Spleen (tissue), 11 donors: Measurements from ENCODE around the gene KDM4B. TPM values are rescaled to one million over a fixed set of nuclear protein-coding genes. Genes with fewer than 3 reads are reported as not detected.
A peak's percentile ranks its signal among the peaks of the same experiment; 100 is the strongest.
"Not testable (repeated sequence)": the region's sequence is repeated elsewhere in the genome, so short reads cannot be mapped to it uniquely, and the experiment has no call there.

Experiments
- DNase-seq: peaks from one replicate; pipeline ENCODE4 v3.0.0-alpha.2; 2020
- H3K27ac ChIP-seq, 8 donors: fragments of 200-600 bp; sonication (generic) in 7 of 8; 1 replicate in 4 of 8; 2 replicates in 4 of 8; pipeline versions ENCODE4 v1.5.0 to v1.8.0; 2016 to 2021; ENCODE audit warnings: inconsistent platforms in 4 of 8, mild to moderate bottlenecking in 4 of 8, moderate library complexity in 1 of 8
- H3K27me3 ChIP-seq, 7 donors: fragments of 200-600 bp; sonication (generic) in 6 of 7; replicated peaks in 1 of 7; 1 replicate in 4 of 7; 2 replicates in 3 of 7; pipeline versions ENCODE4 v1.5.0 to v1.8.0; 2016 to 2021; ENCODE audit warnings: inconsistent platforms in 3 of 7, mild to moderate bottlenecking in 1 of 7
- H3K36me3 ChIP-seq, 6 donors: fragments of 200-600 bp; sonication (generic) in 5 of 6; 1 replicate in 4 of 6; 2 replicates in 2 of 6; pipeline versions ENCODE4 v1.5.0 to v1.8.0; 2016 to 2021; ENCODE audit warnings: inconsistent platforms in 2 of 6
- H3K4me1 ChIP-seq, 6 donors: fragments of 200-600 bp; sonication (generic) in 5 of 6; 1 replicate in 3 of 6; 2 replicates in 3 of 6; pipeline versions ENCODE4 v1.5.0 to v1.8.0; 2016 to 2021; ENCODE audit warnings: inconsistent platforms in 3 of 6
- H3K4me3 ChIP-seq, 8 donors: fragments of 200-600 bp; sonication (generic) in 7 of 8; 1 replicate in 4 of 8; 2 replicates in 4 of 8; pipeline versions ENCODE4 v1.5.0 to v1.8.0; 2016 to 2021; ENCODE audit warnings: inconsistent platforms in 4 of 8, mild to moderate bottlenecking in 4 of 8, moderate library complexity in 2 of 8
- H3K9me3 ChIP-seq, 8 donors: fragments of 200-600 bp; sonication (generic) in 7 of 8; 1 replicate in 4 of 8; 2 replicates in 4 of 8; pipeline versions ENCODE4 v1.5.0 to v1.8.0; 2016 to 2021; ENCODE audit warnings: inconsistent platforms in 4 of 8
- CTCF ChIP-seq, 11 experiments: fragments of 200-600 bp in 7 of 11; fragments of 450-650 bp in 4 of 11; sonication (generic) in 4 of 11; IDR thresholded peaks in 8 of 11; conservative IDR thresholded peaks in 3 of 11; 1 replicate in 7 of 11; 2 replicates in 4 of 11; pipeline versions ENCODE4 v1.4.0 to v1.8.0; 2016 to 2021; ENCODE audit warnings: antibody characterized with exemption in 11 of 11, inconsistent platforms in 4 of 11, mild to moderate bottlenecking in 1 of 11
- POLR2A ChIP-seq, 3 donors: fragments of 450-650 bp; IDR thresholded peaks; one replicate each; pipeline ENCODE4 v1.5.1; 2017; ENCODE audit warnings: antibody characterized with exemption in 3 of 3, mild to moderate bottlenecking in 1 of 3
- POLR2AphosphoS5 ChIP-seq, 3 donors: sonication (generic); formaldehyde crosslinking; IDR thresholded peaks; one replicate each; pipeline ENCODE4 v1.5.1; 2017; ENCODE audit warnings: antibody characterized with exemption in 3 of 3
- WGBS, 5 donors: extraction: QIAGEN DNeasy Blood & Tissue Kit in 3 of 5; methylation state at CpG; one replicate each; pipeline versions ENCODE4 v1.1.5 to v1.1.7; 2013 to 2018; 5-methylcytosine and 5-hydroxymethylcytosine counted together
- intact Hi-C: fragments of 100-400 bp; cut with DNase I; formaldehyde crosslinking; loops from one replicate; pipeline ENCODE4 v1.15.0; 2023; ENCODE audit warnings: low total_unique reads
- polyA plus RNA-seq, 3 donors: library from polyadenylated mRNA; stranded (reverse); fragments of 200-250 nt; gene quantifications; one replicate each; pipeline ENCODE4 v1.2.1, GENCODE V29; 2013
- total RNA-seq, 7 donors: library from RNA; depleted of rRNA in 3 of 7; stranded (reverse); fragments of >200 nt in 3 of 7; fragmentation: NEBNext Ultra II Directional in 4 of 7; extraction: Animal tissue kit (Norgen Biotek cat#: 25700) in 4 of 7; gene quantifications; one replicate each; pipeline versions ENCODE4 v1.1.0 to v1.2.1, GENCODE V29; 2016 to 2021
- donor health status: healthy with polysubstance abuse.
- donor health status: DM: no; HTN: no; CAD: no; lungs with moderate emphysema.
- donor health status: DM: no; HTN: no; CAD: no.
- donor health status: Bipolar disorder and iron deficiency.
- donor health status: healthy.
- donor health status: DM: no; HTN: no; CAD: no.
- donor health status: DM: yes; HTN: yes; CAD: no.

KDM4B gene
- total and polyA plus RNA-seq, 10 donors = 18.3 to 80.5 (median 52.4) TPM

- H3K27me3 ChIP-seq = no peaks in the 10 kb centered on the region
- H3K4me1 ChIP-seq = peaks cover 0 to 69% (median 19%) of the 10 kb centered on the region in 6 donors
- no peak overlapping the region for H3K4me3 ChIP-seq
- WGBS, 5 donors = 87 to 99% (median 95%) methylated on average over 8 to 10 of the region's 10 CpGs
- intact Hi-C loops = no loop called here
- H3K27ac ChIP-seq = no peak overlapping the region
- peaks cover 0 to 27% (median 5%) of the 10 kb centered on the region in 6 donors for H3K36me3 ChIP-seq
- no peak for DNase-seq
- H3K9me3 ChIP-seq = no peaks in the 10 kb centered on the region
- TF ChIP-seq POLR2AphosphoS5 (IDR thresholded peaks at IDR 0.05) = no peak
- TF ChIP-seq CTCF (IDR thresholded peaks at IDR 0.05 in 8 of 11, conservative IDR thresholded peaks at IDR 0.05 in 3 of 11) = no peak
- TF ChIP-seq POLR2A (IDR thresholded peaks at IDR 0.05) = no peak
Measured at GRCh38 chr19:5025027-5025426, 56.1 kb downstream of the KDM4B start.

GRCh38 chr19:5026706-5027273 lies 57.9 kb downstream of the KDM4B start:
- intact Hi-C loops = no loop called here
- 85 to 90% (median 87%) methylated on average over 10 to 15 of the region's 15 CpGs for WGBS, 5 donors
- Histone ChIP-seq H3K4me3 (no peak overlapping the region), H3K27me3 (no peaks in the 10 kb centered on the region), H3K4me1 (peaks cover 6 to 86% (median 33%) of the 10 kb centered on the region in 6 donors), H3K9me3 (no peaks in the 10 kb centered on the region), H3K36me3 (peaks cover 0 to 10% (median 0%) of the 10 kb centered on the region in 6 donors), H3K27ac (no peak overlapping the region)
- peak; percentile 56 for DNase-seq
- no peak for TF ChIP-seq POLR2A (IDR thresholded peaks at IDR 0.05)
- TF ChIP-seq POLR2AphosphoS5 (IDR thresholded peaks at IDR 0.05) = no peak
- TF ChIP-seq CTCF (IDR thresholded peaks at IDR 0.05 in 8 of 11, conservative IDR thresholded peaks at IDR 0.05 in 3 of 11) = no peak

- no peak overlapping the region for H3K27ac ChIP-seq
- H3K36me3 ChIP-seq = peaks cover 0 to 12% (median 7%) of the 10 kb centered on the region in 6 donors
- DNase-seq = no peak
- no peaks in the 10 kb centered on the region for H3K27me3 ChIP-seq
- no peak for TF ChIP-seq POLR2A (IDR thresholded peaks at IDR 0.05)
- no peak for TF ChIP-seq CTCF (IDR thresholded peaks at IDR 0.05 in 8 of 11, conservative IDR thresholded peaks at IDR 0.05 in 3 of 11)
- no peak for TF ChIP-seq POLR2AphosphoS5 (IDR thresholded peaks at IDR 0.05)
- intact Hi-C loops = no loop called here
- H3K9me3 ChIP-seq = no peaks in the 10 kb centered on the region
- peaks cover 7 to 87% (median 37%) of the 10 kb centered on the region in 6 donors for H3K4me1 ChIP-seq
- 84 to 95% (median 85%) methylated on average over 15 of the region's 15 CpGs for WGBS, 5 donors
- no peak overlapping the region for H3K4me3 ChIP-seq
Measured at GRCh38 chr19:5028229-5028886, 59.4 kb downstream of the KDM4B start.

GRCh38 chr19:5029596-5029995 lies 60.7 kb downstream of the KDM4B start:
- WGBS, 5 donors = 57 to 64% (median 60%) methylated on average over 11 to 12 of the region's 12 CpGs
- peak; percentile 76 for DNase-seq

More at GRCh38 chr19:5029596-5029995, 60.7 kb downstream of the KDM4B start:
- H3K27me3 ChIP-seq, H3K4me3 ChIP-seq, intact Hi-C loops, H3K9me3 ChIP-seq: not testable (repeated sequence)
- peak in 9 of 11 experiments; percentile 17 to 61 (median 49) for TF ChIP-seq CTCF (IDR thresholded peaks at IDR 0.05 in 8 of 11, conservative IDR thresholded peaks at IDR 0.05 in 3 of 11)
- Histone ChIP-seq H3K4me1 (peaks cover 7 to 80% (median 34%) of the 10 kb centered on the region in 6 donors), H3K27ac (peak overlapping the region in 1 of 8 donors; percentile 7), H3K36me3 (peaks cover 0 to 24% (median 18%) of the 10 kb centered on the region in 6 donors)
